NCI-H460 (cell line): ENCODE measurements around the gene IFFO2. TPM values are rescaled to one million over a fixed set of nuclear protein-coding genes. Genes with fewer than 3 reads are reported as not detected.
"Not testable (repeated sequence)": the region's sequence is repeated elsewhere in the genome, so short reads cannot be mapped to it uniquely, and the experiment has no call there.

Experiments used
- DNase-seq: peaks from one replicate; pipeline ENCODE4 v3.0.0-alpha.2; 2016; ENCODE audit warnings: low read depth; ENCODE audit errors: extremely low read depth
- total RNA-seq: library from RNA; depleted of rRNA; stranded (reverse); fragments of >200 nt; shearing (Covaris generic); gene quantifications from 2 replicates; pipeline ENCODE4 v1.2.3, GENCODE V29; 2014

The IFFO2 gene
- total RNA-seq, 1 experiment from 2014 or later = 14.1 TPM

- DNase-seq = no peak
Observed at GRCh38 chr1:18901147-18901951, 55.1 kb downstream of the IFFO2 start.

- DNase-seq = no peak
Observed at GRCh38 chr1:18900303-18900841, 56.1 kb downstream of the IFFO2 start.

GRCh38 chr1:18899363-18900049 is 57.0 kb downstream of the IFFO2 start:
- no peak for DNase-seq

GRCh38 chr1:18898567-18898966 is 57.9 kb downstream of the IFFO2 start:
- no peak for DNase-seq

GRCh38 chr1:18895317-18895716 is 61.2 kb downstream of the IFFO2 start:
- DNase-seq = no peak

- DNase-seq = no peak
Observed at GRCh38 chr1:18893120-18893519, 63.4 kb downstream of the IFFO2 start.

- not testable (repeated sequence) for DNase-seq
Observed at GRCh38 chr1:18891858-18892257, 64.6 kb downstream of the IFFO2 start.

GRCh38 chr1:18891426-18891780 is 65.1 kb downstream of the IFFO2 start:
- no peak for DNase-seq

- DNase-seq = no peak
Observed at GRCh38 chr1:18890706-18891425, 65.6 kb downstream of the IFFO2 start.

- no peak for DNase-seq
Observed at GRCh38 chr1:18886003-18886335, 70.5 kb downstream of the IFFO2 start.

- DNase-seq = no peak
Observed at GRCh38 chr1:18885311-18886002, 71.0 kb downstream of the IFFO2 start.

- no peak for DNase-seq
Observed at GRCh38 chr1:18884727-18885126, 71.7 kb downstream of the IFFO2 start.

GRCh38 chr1:18884419-18884717 is 72.1 kb downstream of the IFFO2 start:
- no peak for DNase-seq

GRCh38 chr1:18883636-18884418 is 72.6 kb downstream of the IFFO2 start:
- peak; percentile 50 for DNase-seq

GRCh38 chr1:18883079-18883478 is 73.4 kb downstream of the IFFO2 start:
- no peak for DNase-seq

- no peak for DNase-seq
Observed at GRCh38 chr1:18882486-18882885, 74.0 kb downstream of the IFFO2 start.

GRCh38 chr1:18881642-18882431 is 74.6 kb downstream of the IFFO2 start:
- no peak for DNase-seq

- DNase-seq = no peak
Observed at GRCh38 chr1:18881164-18881563, 75.3 kb downstream of the IFFO2 start.

- DNase-seq = no peak
Observed at GRCh38 chr1:18880585-18880984, 75.9 kb downstream of the IFFO2 start.
